GM23338 (cell line): Measurements from ENCODE around the gene CCDC186. TPM values are rescaled to one million over a fixed set of nuclear protein-coding genes. Genes with fewer than 3 reads are reported as not detected.

Source experiments
- ATAC-seq: fragments of 200-7000 bp; cut with Tn5 transposase; 3 replicates; pipeline ENCODE4 v1.9.1; 2020
- DNase-seq: peaks from one replicate; pipeline ENCODE4 v3.0.0-alpha.2; 2015; ENCODE audit warnings: low spot score
- H2AFZ ChIP-seq: fragments of 200-600 bp; sonication (generic); 2 replicates; pipeline ENCODE4 v1.8.0; 2016; ENCODE audit warnings: antibody characterized with exemption, mild to moderate bottlenecking, moderate library complexity
- H3F3A ChIP-seq: fragments of 200-600 bp; sonication (generic); replicated peaks from 2 replicates; pipeline ENCODE4 v1.8.0; 2017; ENCODE audit warnings: antibody characterized with exemption, mixed run types, low read depth
- H3K27ac ChIP-seq: fragments of 200-600 bp; sonication (generic); 2 replicates; pipeline ENCODE4 v1.6.1; 2016; ENCODE audit warnings: low read depth
- H3K27me3 ChIP-seq: fragments of 200-600 bp; sonication (generic); 2 replicates; pipeline ENCODE4 v1.8.0; 2016; ENCODE audit warnings: mild to moderate bottlenecking, mixed run types, moderate library complexity; ENCODE audit not compliant: insufficient read depth
- H3K36me3 ChIP-seq: fragments of 200-600 bp; sonication (generic); 2 replicates; pipeline ENCODE4 v1.8.0; 2016; ENCODE audit warnings: mild to moderate bottlenecking; ENCODE audit not compliant: insufficient read depth
- H3K4me1 ChIP-seq: fragments of 200-600 bp; sonication (generic); 2 replicates; pipeline ENCODE4 v1.8.0; 2016; ENCODE audit warnings: mild to moderate bottlenecking, moderate library complexity; ENCODE audit not compliant: insufficient read depth
- H3K4me2 ChIP-seq: fragments of 200-600 bp; sonication (generic); 2 replicates; pipeline ENCODE4 v1.7.1; 2017; ENCODE audit warnings: mixed run types
- H3K4me3 ChIP-seq: fragments of 200-600 bp; sonication (generic); 2 replicates; pipeline ENCODE4 v1.6.1; 2016; ENCODE audit warnings: mixed run types
- H3K79me2 ChIP-seq: fragments of 200-600 bp; sonication (generic); replicated peaks from 2 replicates; pipeline ENCODE4 v1.8.0; 2017; ENCODE audit warnings: mild to moderate bottlenecking; ENCODE audit not compliant: insufficient read depth
- H3K9me2 ChIP-seq: fragments of 200-600 bp; sonication (generic); 2 replicates; pipeline ENCODE4 v1.8.0; 2017; ENCODE audit not compliant: insufficient read depth
- H4K20me1 ChIP-seq: fragments of 200-600 bp; sonication (generic); replicated peaks from 2 replicates; pipeline ENCODE4 v1.8.0; 2017; ENCODE audit warnings: mild to moderate bottlenecking; ENCODE audit not compliant: insufficient read depth
- H3K27ac Mint-ChIP-seq: 2 replicates; pipeline ENCODE4 v1.8.0; 2020; ENCODE audit warnings: inconsistent platforms, mild to moderate bottlenecking, moderate library complexity, mixed read lengths
- H3K27me3 Mint-ChIP-seq: 3 replicates; pipeline ENCODE4 v1.8.0; 2022; ENCODE audit warnings: low read depth, mild to moderate bottlenecking, moderate library complexity, mixed read lengths, inconsistent platforms; ENCODE audit not compliant: insufficient read depth, poor library complexity
- H3K36me3 Mint-ChIP-seq: 3 replicates; pipeline ENCODE4 v1.8.0; 2021; ENCODE audit warnings: low read depth, mild to moderate bottlenecking, inconsistent platforms, moderate library complexity, mixed read lengths
- H3K4me1 Mint-ChIP-seq: 3 replicates; pipeline ENCODE4 v1.8.0; 2020; ENCODE audit warnings: mild to moderate bottlenecking, inconsistent platforms, mixed read lengths
- H3K4me3 Mint-ChIP-seq: 3 replicates; pipeline ENCODE4 v1.8.0; 2021; ENCODE audit warnings: moderate library complexity, mild to moderate bottlenecking, inconsistent platforms, mixed read lengths
- H3K9me3 Mint-ChIP-seq: 3 replicates; pipeline ENCODE4 v1.8.0; 2020; ENCODE audit warnings: moderate library complexity, mild to moderate bottlenecking, inconsistent platforms, mixed read lengths
- CREB1 ChIP-seq: fragments of 250-450 bp; sonication (Bioruptor Pico); IDR thresholded peaks from 2 replicates; pipeline ENCODE4 v1.5.0; 2020; ENCODE audit warnings: low read depth, mild to moderate bottlenecking, moderate library complexity
- CTCF ChIP-seq, 2 experiments: fragments of 200-600 bp in 1 of 2; sonication (generic) in 1 of 2; conservative IDR thresholded peaks; 2 replicates each; pipeline versions ENCODE4 v1.5.1 to v1.6.1; 2016 to 2017; ENCODE audit warnings: antibody characterized with exemption in 2 of 2, low read depth in 2 of 2, mild to moderate bottlenecking in 2 of 2, moderate library complexity in 1 of 2
- EZH2 ChIP-seq: fragments of 200-600 bp; sonication (generic); IDR thresholded peaks from one replicate; pipeline ENCODE4 v1.8.0; 2017; ENCODE audit warnings: antibody characterized with exemption, mild to moderate bottlenecking, low read depth; ENCODE audit not compliant: unreplicated experiment
- EZH2phosphoT487 ChIP-seq: fragments of 200-600 bp; sonication (generic); IDR thresholded peaks from one replicate; pipeline ENCODE4 v1.8.1; 2018; ENCODE audit warnings: antibody characterized with exemption; ENCODE audit not compliant: unreplicated experiment
- JUNB ChIP-seq: IDR thresholded peaks from one replicate; pipeline ENCODE4 v1.6.1; 2016; ENCODE audit warnings: antibody characterized with exemption; ENCODE audit not compliant: unreplicated experiment
- NANOG ChIP-seq: IDR thresholded peaks from 2 replicates; pipeline ENCODE4 v1.6.1; 2016; ENCODE audit warnings: antibody characterized with exemption, borderline replicate concordance
- POLR2AphosphoS5 ChIP-seq: IDR thresholded peaks from 2 replicates; pipeline ENCODE4 v1.6.1; 2016; ENCODE audit warnings: antibody characterized with exemption, low read depth
- REST ChIP-seq: IDR thresholded peaks from one replicate; pipeline ENCODE4 v1.6.1; 2018; ENCODE audit warnings: antibody characterized with exemption; ENCODE audit not compliant: unreplicated experiment
- STAT1 ChIP-seq: IDR thresholded peaks from one replicate; pipeline ENCODE4 v1.6.1; 2016; ENCODE audit warnings: antibody characterized with exemption; ENCODE audit not compliant: unreplicated experiment
- ZNF114 ChIP-seq: fragments of 250-450 bp; sonication (Bioruptor Pico); IDR thresholded peaks from 2 replicates; pipeline ENCODE4 v1.5.0; 2020; ENCODE audit warnings: mild to moderate bottlenecking, moderate library complexity
- ZNF331 ChIP-seq: fragments of 250-450 bp; sonication (Bioruptor Pico); IDR thresholded peaks from 2 replicates; pipeline ENCODE4 v1.5.0; 2020; ENCODE audit warnings: low read depth, mild to moderate bottlenecking, moderate library complexity
- polyA plus RNA-seq: library from polyadenylated mRNA; unstranded; fragments of >200 nt; fragmentation: Nextera tagmentation; extraction: Ambion mirVana; gene quantifications from 2 replicates; pipeline ENCODE4 v1.2.1, GENCODE V29; 2016
- total RNA-seq: library from RNA; depleted of rRNA; stranded (reverse); fragments of >200 nt; shearing (Covaris generic); gene quantifications from 2 replicates; pipeline ENCODE4 v1.2.3, GENCODE V29; 2014
- TF ChIP-seq, protein P1 (sequence below): fragments of 250-450 bp; sonication (Bioruptor Pico); IDR thresholded peaks from 2 replicates; pipeline ENCODE4 v1.5.0; 2020; ENCODE audit warnings: mild to moderate bottlenecking, moderate library complexity
- TF ChIP-seq, protein P2 (sequence below): IDR thresholded peaks from 2 replicates; pipeline ENCODE4 v1.6.1; 2016; ENCODE audit warnings: antibody characterized with exemption

Gene CCDC186
- total and polyA plus RNA-seq, 2 experiments from 2014 or later, result 24.2 to 50.7 TPM

DNA sequence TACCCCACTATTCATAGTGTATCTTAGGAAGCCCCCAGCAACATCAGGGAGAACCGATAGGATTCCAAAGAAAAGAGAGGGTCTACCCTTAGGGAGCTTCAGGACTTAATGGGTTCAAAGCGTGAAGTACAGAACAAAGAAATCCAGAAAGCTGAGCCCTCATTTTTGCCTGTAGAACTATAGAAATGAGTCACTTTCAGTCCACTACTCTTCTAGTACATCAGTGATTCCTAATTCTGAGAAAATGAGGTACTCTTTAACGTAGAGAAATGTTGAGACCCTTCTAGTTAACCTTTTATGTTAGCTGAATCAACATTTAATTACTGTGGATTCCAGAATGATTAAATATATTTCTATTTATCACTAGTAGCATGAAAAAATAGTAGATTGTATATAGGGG is 6.9 kb upstream of the CCDC186 start:
- ATAC-seq (no peak), DNase-seq (no peak)
- H3K27me3 ChIP-seq, result peaks cover 10% of the 10 kb centered on the region
- Mint-ChIP-seq H3K27me3 (peaks cover 7% of the 10 kb centered on the region), H3K4me3 (no peak overlapping the region), H3K4me1 (peaks cover 23% of the 10 kb centered on the region), H3K9me3 (no peaks in the 10 kb centered on the region), H3K36me3 (no peaks in the 10 kb centered on the region), H3K27ac (no peak overlapping the region)
- peaks cover 11% of the 10 kb centered on the region; the same call in 1 of the 2 replicates for H3K4me1 ChIP-seq
- no peaks in the 10 kb centered on the region for H3K36me3 ChIP-seq
- H3F3A ChIP-seq, result no peaks in the 10 kb centered on the region
- no peaks in the 10 kb centered on the region for H3K9me2 ChIP-seq
- no peak overlapping the region for H3K4me2 ChIP-seq
- H3K27ac ChIP-seq, result no peak overlapping the region
- TF ChIP-seq JUNB, result no peak
- no peak for TF ChIP-seq STAT1
- TF ChIP-seq ZNF331 (CRISPR knock-in tag), result no peak
- no peak for TF ChIP-seq EZH2
- TF ChIP-seq ZNF114 (CRISPR knock-in tag), result no peak
- TF ChIP-seq REST, result no peak
- TF ChIP-seq, protein P1, sequence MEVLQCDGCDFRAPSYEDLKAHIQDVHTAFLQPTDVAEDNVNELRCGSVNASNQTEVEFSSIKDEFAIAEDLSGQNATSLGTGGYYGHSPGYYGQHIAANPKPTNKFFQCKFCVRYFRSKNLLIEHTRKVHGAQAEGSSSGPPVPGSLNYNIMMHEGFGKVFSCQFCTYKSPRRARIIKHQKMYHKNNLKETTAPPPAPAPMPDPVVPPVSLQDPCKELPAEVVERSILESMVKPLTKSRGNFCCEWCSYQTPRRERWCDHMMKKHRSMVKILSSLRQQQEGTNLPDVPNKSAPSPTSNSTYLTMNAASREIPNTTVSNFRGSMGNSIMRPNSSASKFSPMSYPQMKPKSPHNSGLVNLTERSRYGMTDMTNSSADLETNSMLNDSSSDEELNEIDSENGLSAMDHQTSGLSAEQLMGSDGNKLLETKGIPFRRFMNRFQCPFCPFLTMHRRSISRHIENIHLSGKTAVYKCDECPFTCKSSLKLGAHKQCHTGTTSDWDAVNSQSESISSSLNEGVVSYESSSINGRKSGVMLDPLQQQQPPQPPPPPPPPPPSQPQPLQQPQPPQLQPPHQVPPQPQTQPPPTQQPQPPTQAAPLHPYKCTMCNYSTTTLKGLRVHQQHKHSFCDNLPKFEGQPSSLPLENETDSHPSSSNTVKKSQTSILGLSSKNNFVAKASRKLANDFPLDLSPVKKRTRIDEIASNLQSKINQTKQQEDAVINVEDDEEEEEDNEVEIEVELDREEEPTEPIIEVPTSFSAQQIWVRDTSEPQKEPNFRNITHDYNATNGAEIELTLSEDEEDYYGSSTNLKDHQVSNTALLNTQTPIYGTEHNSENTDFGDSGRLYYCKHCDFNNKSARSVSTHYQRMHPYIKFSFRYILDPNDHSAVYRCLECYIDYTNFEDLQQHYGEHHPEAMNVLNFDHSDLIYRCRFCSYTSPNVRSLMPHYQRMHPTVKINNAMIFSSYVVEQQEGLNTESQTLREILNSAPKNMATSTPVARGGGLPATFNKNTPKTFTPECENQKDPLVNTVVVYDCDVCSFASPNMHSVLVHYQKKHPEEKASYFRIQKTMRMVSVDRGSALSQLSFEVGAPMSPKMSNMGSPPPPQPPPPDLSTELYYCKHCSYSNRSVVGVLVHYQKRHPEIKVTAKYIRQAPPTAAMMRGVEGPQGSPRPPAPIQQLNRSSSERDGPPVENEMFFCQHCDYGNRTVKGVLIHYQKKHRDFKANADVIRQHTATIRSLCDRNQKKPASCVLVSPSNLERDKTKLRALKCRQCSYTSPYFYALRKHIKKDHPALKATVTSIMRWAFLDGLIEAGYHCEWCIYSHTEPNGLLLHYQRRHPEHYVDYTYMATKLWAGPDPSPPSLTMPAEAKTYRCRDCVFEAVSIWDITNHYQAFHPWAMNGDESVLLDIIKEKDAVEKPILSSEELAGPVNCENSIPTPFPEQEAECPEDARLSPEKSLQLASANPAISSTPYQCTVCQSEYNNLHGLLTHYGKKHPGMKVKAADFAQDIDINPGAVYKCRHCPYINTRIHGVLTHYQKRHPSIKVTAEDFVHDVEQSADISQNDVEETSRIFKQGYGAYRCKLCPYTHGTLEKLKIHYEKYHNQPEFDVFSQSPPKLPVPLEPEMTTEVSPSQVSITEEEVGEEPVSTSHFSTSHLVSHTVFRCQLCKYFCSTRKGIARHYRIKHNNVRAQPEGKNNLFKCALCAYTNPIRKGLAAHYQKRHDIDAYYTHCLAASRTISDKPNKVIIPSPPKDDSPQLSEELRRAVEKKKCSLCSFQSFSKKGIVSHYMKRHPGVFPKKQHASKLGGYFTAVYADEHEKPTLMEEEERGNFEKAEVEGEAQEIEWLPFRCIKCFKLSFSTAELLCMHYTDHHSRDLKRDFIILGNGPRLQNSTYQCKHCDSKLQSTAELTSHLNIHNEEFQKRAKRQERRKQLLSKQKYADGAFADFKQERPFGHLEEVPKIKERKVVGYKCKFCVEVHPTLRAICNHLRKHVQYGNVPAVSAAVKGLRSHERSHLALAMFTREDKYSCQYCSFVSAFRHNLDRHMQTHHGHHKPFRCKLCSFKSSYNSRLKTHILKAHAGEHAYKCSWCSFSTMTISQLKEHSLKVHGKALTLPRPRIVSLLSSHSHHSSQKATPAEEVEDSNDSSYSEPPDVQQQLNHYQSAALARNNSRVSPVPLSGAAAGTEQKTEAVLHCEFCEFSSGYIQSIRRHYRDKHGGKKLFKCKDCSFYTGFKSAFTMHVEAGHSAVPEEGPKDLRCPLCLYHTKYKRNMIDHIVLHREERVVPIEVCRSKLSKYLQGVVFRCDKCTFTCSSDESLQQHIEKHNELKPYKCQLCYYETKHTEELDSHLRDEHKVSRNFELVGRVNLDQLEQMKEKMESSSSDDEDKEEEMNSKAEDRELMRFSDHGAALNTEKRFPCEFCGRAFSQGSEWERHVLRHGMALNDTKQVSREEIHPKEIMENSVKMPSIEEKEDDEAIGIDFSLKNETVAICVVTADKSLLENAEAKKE (CRISPR knock-in tag), result no peak
- no peak for TF ChIP-seq CREB1 (CRISPR knock-in tag)
- TF ChIP-seq CTCF (conservative IDR thresholded peaks at IDR 0.05; ENCODE audit: low read depth in 2 of 2), result no peak
- TF ChIP-seq EZH2phosphoT487, result no peak
- TF ChIP-seq, protein P2, sequence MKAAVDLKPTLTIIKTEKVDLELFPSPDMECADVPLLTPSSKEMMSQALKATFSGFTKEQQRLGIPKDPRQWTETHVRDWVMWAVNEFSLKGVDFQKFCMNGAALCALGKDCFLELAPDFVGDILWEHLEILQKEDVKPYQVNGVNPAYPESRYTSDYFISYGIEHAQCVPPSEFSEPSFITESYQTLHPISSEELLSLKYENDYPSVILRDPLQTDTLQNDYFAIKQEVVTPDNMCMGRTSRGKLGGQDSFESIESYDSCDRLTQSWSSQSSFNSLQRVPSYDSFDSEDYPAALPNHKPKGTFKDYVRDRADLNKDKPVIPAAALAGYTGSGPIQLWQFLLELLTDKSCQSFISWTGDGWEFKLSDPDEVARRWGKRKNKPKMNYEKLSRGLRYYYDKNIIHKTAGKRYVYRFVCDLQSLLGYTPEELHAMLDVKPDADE, result no peak
- TF ChIP-seq POLR2AphosphoS5, result no peak
- no peak for TF ChIP-seq NANOG
- H3K79me2 ChIP-seq, result no peaks in the 10 kb centered on the region
- no peaks in the 10 kb centered on the region for H4K20me1 ChIP-seq
- no peak overlapping the region for H3K4me3 ChIP-seq
- H2AFZ ChIP-seq, result no peak overlapping the region
